Measurements from ENCODE around the gene RASA1.

Gene RASA1

DNA sequence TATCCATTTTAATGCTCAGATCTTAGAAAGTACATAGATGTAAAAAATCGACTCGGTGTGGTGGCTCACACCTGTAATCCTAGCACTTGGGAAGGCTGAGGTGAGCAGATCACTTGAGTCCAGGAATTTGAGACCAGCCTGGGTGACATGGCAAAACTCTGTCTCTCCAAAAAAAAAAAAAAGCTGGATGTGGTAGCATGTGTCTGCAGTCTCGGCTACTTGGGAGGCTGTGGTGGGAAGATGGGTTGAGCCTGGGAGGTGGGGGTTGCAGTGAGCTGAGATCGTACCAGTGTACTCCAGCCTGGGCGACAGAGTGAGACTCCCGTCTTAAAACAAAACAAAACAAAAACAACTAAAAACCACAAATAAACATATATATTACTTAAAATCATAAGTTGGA is 61.4 kb downstream of the RASA1 start:
- Histone ChIP-seq H3K36me3 (ENCODE audit: insufficient read depth, low read length) (peaks cover 12% of the 10 kb centered on the region; the same call in 1 of the 2 replicates), H2AFZ (ENCODE audit: low read length) (no peak overlapping the region), H3K9me2 (ENCODE audit: low read depth, low read length) (no peaks in the 10 kb centered on the region), H3K4me2 (ENCODE audit: low read length) (no peak overlapping the region), H3K4me1 (ENCODE audit: insufficient read depth, low read length, severe bottlenecking) (no peaks in the 10 kb centered on the region), H3K9ac (ENCODE audit: low read length) (no peak overlapping the region), H3K27me3 (ENCODE audit: insufficient read depth, low read length) (no peaks in the 10 kb centered on the region), H3K79me2 (ENCODE audit: insufficient read depth, low read length) (peaks cover 17% of the 10 kb centered on the region), H3K9me3 (ENCODE audit: low read length) (no peaks in the 10 kb centered on the region), H4K20me1 (ENCODE audit: insufficient read depth, low read length) (no peaks in the 10 kb centered on the region), H3F3A (ENCODE audit: insufficient read depth, low read length) (no peaks in the 10 kb centered on the region), H3K27ac (ENCODE audit: low read depth, low read length, poor library complexity, severe bottlenecking) (no peak overlapping the region), H3K4me3 (ENCODE audit: low read depth, low read length, poor library complexity, severe bottlenecking) (no peak overlapping the region)
- no peak for TF ChIP-seq EZH2 (IDR thresholded peaks at IDR 0.05; ENCODE audit: borderline replicate concordance, low read length)
- TF ChIP-seq, protein P1, sequence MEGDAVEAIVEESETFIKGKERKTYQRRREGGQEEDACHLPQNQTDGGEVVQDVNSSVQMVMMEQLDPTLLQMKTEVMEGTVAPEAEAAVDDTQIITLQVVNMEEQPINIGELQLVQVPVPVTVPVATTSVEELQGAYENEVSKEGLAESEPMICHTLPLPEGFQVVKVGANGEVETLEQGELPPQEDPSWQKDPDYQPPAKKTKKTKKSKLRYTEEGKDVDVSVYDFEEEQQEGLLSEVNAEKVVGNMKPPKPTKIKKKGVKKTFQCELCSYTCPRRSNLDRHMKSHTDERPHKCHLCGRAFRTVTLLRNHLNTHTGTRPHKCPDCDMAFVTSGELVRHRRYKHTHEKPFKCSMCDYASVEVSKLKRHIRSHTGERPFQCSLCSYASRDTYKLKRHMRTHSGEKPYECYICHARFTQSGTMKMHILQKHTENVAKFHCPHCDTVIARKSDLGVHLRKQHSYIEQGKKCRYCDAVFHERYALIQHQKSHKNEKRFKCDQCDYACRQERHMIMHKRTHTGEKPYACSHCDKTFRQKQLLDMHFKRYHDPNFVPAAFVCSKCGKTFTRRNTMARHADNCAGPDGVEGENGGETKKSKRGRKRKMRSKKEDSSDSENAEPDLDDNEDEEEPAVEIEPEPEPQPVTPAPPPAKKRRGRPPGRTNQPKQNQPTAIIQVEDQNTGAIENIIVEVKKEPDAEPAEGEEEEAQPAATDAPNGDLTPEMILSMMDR (IDR thresholded peaks at IDR 0.05; ENCODE audit: low read length), result no peak

DNA sequence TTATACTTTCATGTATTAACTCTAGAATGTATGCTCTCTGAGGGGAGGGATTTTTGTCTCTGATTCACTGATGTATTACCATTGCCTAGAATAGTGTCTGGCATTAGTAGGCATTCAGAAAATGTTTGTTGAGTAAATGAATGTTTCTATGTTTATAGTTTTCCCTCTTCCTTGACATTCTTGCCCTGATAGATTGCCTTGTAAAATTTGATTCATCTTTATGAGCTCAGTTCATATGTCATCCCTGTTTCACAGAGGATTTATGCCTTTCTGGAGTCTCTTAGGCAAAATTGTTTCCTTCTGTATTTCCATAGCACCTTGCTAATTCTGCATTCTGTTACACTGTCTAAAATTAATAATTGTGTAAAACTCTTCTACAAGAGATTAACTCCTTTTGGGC is 72.3 kb downstream of the RASA1 start:
- Histone ChIP-seq H3K79me2 (ENCODE audit: insufficient read depth, low read length) (no peaks in the 10 kb centered on the region), H3K27ac (ENCODE audit: low read depth, low read length, poor library complexity, severe bottlenecking) (no peak overlapping the region)

DNA sequence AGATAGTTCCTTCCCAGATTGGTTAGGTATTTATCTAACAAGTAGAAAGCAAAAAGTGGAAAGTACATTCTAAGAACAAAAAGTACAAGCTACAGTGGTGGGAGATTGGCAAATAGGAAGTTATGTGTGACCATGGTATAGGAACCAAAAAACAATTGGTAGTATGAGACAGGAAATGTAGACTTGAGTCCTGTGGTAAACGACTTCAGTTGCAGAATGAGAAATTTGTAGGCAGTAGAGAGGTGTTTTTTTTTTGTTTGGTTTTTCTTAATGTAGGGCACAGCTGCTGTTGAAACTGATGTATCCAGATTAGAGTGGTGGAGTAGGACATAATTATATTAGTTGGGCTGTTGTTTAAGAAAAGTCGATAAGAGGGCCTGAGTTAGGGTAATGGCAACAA is 73.0 kb downstream of the RASA1 start:
- H2AFZ ChIP-seq (ENCODE audit: low read length), result no peak overlapping the region
- H3K79me2 ChIP-seq (ENCODE audit: insufficient read depth, low read length), result no peaks in the 10 kb centered on the region
- no peak overlapping the region for H3K4me3 ChIP-seq (ENCODE audit: low read depth, low read length, poor library complexity, severe bottlenecking)
- peaks cover 7% of the 10 kb centered on the region for H3K4me1 ChIP-seq (ENCODE audit: insufficient read depth, low read length, severe bottlenecking)
- H4K20me1 ChIP-seq (ENCODE audit: insufficient read depth, low read length), result no peaks in the 10 kb centered on the region
- no peaks in the 10 kb centered on the region for H3K9me3 ChIP-seq (ENCODE audit: low read length)
- no peaks in the 10 kb centered on the region for H3K9me2 ChIP-seq (ENCODE audit: low read depth, low read length)
- no peaks in the 10 kb centered on the region for H3F3A ChIP-seq (ENCODE audit: insufficient read depth, low read length)
- no peak overlapping the region for H3K27ac ChIP-seq (ENCODE audit: low read depth, low read length, poor library complexity, severe bottlenecking)
- H3K27me3 ChIP-seq (ENCODE audit: insufficient read depth, low read length), result no peaks in the 10 kb centered on the region
- no peak overlapping the region for H3K4me2 ChIP-seq (ENCODE audit: low read length)
- peaks cover 43% of the 10 kb centered on the region for H3K36me3 ChIP-seq (ENCODE audit: insufficient read depth, low read length)
- H3K9ac ChIP-seq (ENCODE audit: low read length), result no peak overlapping the region
- TF ChIP-seq, protein P1 (IDR thresholded peaks at IDR 0.05; ENCODE audit: low read length), result no peak
- no peak for TF ChIP-seq EZH2 (IDR thresholded peaks at IDR 0.05; ENCODE audit: borderline replicate concordance, low read length)

More for the DNA sequence above, 72.3 kb downstream of the RASA1 start:
- Histone ChIP-seq H3K4me1 (ENCODE audit: insufficient read depth, low read length, severe bottlenecking) (peaks cover 7% of the 10 kb centered on the region), H3K9me3 (ENCODE audit: low read length) (no peaks in the 10 kb centered on the region), H2AFZ (ENCODE audit: low read length) (no peak overlapping the region), H3K4me2 (ENCODE audit: low read length) (no peak overlapping the region), H3K4me3 (ENCODE audit: low read depth, low read length, poor library complexity, severe bottlenecking) (no peak overlapping the region), H3K9ac (ENCODE audit: low read length) (no peak overlapping the region), H3K36me3 (ENCODE audit: insufficient read depth, low read length) (peaks cover 43% of the 10 kb centered on the region), H3F3A (ENCODE audit: insufficient read depth, low read length) (no peaks in the 10 kb centered on the region), H3K27me3 (ENCODE audit: insufficient read depth, low read length) (no peaks in the 10 kb centered on the region), H4K20me1 (ENCODE audit: insufficient read depth, low read length) (no peaks in the 10 kb centered on the region), H3K9me2 (ENCODE audit: low read depth, low read length) (no peaks in the 10 kb centered on the region)
- TF ChIP-seq, protein P1 (IDR thresholded peaks at IDR 0.05; ENCODE audit: low read length), result no peak
- TF ChIP-seq EZH2 (IDR thresholded peaks at IDR 0.05; ENCODE audit: borderline replicate concordance, low read length), result no peak

Measured in OCI-LY1 (cell line).